DMS153 (cell line): ENCODE results near the gene SH3YL1.

Source experiments
- DNase-seq: peaks from one replicate; lab custom pipeline; 2025; lab: John Stamatoyannopoulos, UW

SH3YL1 gene

DNA sequence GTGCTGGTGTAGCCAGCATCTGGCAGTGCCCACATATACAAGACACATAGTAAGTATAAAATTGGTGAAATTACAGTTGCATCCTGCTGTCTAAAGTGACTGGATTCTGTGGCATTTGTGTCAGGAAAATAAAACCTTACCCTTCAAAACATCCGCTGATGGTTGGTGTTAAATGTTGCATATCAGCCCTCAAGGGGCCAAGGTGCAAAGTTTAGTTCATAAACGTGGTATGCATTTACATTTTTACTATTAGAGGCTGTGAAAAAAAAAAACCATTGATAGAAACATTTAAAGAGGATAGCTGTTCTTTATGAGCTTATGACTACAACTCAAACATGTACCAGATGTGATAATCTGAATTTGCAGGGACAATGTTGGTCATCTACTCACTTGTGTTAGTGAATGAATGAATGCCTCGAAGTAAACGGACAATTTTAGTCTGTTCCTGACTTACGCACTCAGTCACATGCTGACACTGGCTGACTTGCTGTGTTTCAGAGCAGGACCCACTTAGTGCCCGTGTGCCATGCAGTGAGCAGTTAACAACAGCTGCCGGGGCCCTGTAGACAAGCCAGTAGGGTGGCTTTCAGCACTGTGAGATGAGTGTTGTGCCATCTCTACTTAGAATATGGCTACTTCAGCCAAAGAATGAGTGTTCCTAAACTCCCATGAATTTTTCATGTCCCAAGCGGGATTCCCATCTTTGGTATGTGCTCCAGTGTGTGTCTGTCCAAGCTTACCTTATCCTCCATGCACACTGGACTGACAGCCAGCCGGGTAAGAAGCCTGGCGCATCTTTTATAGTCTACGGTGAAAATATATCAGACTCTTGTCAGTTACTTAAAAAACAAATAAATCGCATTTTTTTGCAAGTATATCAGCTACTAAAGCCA, 18.8 kb upstream of the SH3YL1 start:
- DNase-seq: no peak

- no peak for DNase-seq
Observed at GRCh38 chr2:281381-281780, 17.5 kb upstream of the SH3YL1 start.

DNA sequence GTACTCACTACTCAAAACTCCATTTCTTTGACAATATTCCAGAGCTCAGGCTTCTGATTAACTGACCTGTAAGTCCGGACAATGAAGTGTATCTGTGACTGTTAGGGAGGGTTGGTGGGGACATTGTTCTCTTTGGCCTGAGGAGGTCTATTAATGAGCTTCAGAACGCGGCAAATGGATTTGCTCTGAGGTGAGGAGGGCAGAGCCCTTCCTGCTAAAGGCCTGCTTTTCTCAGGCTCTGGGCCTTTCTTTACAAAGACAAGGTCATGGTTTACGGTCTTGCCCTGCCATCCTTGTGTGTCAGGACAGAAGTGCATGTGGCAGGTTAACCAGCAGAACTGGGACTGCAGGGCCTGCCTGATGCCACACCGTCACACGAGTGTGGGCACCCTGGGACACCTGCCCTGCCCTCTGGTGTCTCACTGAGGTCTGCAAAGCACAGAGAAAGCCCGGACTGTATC, 16.8 kb upstream of the SH3YL1 start:
- DNase-seq: no peak

DNA sequence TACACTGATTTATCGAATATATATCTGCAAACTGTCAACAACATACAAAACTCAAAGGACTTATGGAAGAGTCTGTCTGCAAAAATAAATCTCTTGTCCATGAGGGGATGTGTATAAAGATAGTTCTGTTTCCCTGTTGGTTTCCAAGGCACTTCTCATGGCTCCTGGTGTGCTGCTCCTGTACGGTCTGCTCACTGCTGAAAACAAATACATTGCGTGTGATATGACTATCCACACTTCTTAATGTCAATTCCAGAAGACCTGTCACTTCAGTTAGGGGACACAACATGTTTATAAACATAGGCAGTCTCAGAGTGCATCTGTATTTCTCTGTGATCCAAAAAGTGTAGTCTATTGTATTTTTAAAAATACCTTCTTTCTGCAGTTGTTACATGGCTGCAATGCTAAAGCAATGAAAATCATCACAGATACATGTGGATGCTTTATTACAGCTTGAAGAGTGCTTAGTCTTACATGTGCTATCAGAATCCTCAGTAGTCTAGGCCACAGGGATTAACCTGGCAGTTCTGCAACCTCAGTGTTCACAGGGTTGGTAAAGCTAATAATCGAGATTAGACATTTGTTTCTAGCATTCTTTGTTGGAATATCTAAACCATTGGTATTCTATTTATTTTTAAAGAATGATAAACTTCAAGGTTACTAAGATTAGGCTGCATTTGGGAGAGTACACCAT, 16.3 kb upstream of the SH3YL1 start:
- no peak for DNase-seq

GRCh38 chr2:279366-279765, 15.5 kb upstream of the SH3YL1 start:
- no peak for DNase-seq

DNA sequence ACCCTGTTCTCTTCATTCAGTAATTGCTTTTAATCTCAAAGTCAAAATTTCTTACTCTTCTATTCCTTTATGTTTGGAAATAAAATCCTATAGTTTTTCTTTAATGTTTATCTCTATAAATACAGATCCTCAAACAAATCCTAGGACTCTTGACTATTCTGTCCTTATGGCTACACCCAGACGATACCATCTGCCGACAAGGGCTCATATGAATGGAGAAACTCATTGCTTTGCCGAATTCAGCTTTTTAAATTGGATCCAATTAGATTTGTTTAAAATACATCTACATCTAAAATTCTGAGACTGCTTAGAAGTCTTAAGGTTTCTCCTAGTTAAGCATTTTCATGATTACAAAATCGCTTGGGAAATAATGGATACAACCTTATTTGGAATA, 15.1 kb upstream of the SH3YL1 start:
- DNase-seq: no peak

DNA sequence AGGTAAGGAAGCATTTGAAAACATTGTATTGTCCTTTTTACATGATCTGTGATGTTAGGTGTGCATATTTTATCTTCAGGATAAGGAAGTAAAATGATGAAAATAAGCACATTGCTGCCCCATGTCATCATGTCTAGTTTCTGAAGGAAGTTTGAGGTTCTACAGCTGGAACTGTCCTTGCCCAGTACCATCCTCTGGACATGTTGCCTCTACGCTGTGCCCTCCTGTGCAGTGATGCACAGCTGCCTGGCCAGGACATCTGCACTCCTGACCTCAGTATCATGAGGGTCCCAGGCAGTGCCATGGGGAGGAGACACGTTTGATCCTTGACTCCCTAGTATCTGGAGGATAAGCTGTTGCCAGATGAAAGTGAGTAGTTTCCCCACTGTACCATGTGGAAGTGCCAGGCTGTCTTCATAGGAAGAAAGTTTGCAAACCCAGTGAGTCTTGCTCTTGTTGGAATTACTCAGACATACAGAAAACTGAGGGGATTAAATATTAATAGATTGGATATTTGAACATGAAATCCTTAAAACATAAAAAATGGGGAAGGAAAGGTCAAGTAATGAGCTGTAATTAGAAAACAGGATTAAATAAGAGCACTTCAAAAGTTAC, 14.6 kb upstream of the SH3YL1 start:
- DNase-seq: no peak

DNA sequence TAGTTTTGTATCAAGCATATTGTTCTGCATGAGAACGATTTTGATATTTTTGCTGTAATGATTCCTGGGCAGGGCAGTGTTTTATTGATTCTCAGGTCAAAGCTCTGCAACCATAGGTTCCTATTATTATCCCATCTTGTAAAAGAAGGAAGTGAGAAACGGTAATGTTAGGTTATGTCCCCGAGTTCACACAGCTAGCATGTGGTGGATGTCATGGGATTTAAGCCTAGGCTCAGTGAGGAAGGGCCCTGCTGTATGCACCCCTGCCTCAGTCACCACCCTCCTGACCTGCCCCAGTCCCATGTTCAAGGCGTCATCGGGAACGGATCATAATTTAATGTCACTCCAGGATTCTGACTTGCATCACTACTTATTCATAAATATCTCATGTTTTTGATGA, 11.6 kb upstream of the SH3YL1 start:
- DNase-seq: no peak

- no peak for DNase-seq
Observed at GRCh38 chr2:274503-274902, 10.7 kb upstream of the SH3YL1 start.

GRCh38 chr2:273333-273732, 9.5 kb upstream of the SH3YL1 start:
- peak; percentile 17 for DNase-seq

GRCh38 chr2:271917-272316, 8.1 kb upstream of the SH3YL1 start:
- no peak for DNase-seq

GRCh38 chr2:270861-271260, 7.0 kb upstream of the SH3YL1 start:
- DNase-seq: no peak

DNA sequence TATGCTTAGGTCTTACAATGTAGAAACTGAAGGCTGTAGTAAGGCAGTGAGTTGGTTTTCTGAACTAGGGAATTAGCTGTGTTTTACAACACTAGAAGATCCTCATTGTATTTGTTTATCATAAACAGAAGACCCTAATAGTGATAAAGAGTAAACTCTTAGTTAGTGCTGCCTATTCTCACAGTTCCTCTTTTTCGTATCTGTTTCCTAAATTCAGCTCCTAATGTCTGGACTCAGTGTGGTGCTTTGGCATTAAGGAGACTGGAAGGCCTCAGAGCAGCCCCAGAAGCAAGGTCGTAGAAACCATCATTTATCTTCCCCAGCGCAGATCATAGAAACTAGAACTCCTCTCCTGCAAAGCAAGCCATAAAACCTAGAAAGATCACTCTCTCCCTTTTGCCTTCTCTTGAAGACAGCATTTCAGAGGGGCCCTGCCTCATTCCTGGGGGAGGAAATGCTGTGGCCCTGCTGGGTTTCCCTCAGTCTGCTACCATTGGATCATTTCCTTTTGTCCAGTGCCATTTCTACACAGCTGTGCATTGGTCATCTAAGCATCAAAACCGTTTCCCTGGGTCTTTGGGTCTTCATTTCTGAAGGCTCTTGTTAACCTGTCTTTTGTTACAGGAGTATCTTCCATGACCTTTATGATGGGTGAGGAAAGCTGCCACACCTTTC, 5.7 kb upstream of the SH3YL1 start:
- no peak for DNase-seq

- no peak for DNase-seq
Observed at GRCh38 chr2:268323-268722, 4.5 kb upstream of the SH3YL1 start.

GRCh38 chr2:264493-265468, 949 bp upstream of the SH3YL1 start, which contains the start of gene ACP1:
Gene ACP1, plus strand, starts transcription at chr2:264947. Its CDS starts 18 bp downstream, at chr2:264965.
- peak; percentile 86 for DNase-seq

DNA sequence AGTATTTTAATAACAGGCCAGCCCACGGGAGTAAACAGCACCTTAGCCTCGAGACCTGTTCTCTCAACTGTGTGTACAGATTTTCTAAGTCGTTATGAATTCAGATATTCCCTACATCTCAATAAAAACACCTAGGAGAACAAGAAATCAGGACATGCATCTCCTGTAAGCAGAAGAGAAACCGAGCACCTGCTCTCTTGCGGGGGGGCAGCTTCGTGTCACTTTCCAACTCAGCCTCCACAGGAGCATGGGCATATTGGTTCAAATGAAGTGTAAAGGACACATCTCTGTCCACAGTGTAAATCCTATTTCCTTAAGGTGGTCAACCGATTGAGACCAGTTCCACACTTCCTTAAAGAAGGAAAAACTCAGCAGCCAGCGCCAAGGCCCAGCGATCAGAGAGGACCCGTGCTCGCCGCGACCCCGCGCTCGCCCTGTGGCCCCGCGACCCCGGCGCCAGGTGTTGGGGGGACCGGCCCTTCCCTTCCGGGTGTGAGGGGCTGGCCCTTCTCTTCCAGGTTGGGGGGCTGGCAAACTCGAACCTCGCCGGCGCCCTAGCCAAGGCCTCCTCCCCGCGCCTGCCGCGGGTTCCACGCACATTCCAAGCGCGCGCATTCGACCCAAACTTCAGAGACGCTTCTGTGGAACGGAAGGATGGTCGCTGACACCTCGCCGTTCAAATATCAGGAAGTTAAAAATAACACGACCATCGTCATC, 652 bp downstream of the SH3YL1 start:
- no peak for DNase-seq

GRCh38 chr2:262117-262516, 1.7 kb downstream of the SH3YL1 start:
- no peak for DNase-seq

GRCh38 chr2:260507-261161, 3.2 kb downstream of the SH3YL1 start:
- DNase-seq: no peak

DNA sequence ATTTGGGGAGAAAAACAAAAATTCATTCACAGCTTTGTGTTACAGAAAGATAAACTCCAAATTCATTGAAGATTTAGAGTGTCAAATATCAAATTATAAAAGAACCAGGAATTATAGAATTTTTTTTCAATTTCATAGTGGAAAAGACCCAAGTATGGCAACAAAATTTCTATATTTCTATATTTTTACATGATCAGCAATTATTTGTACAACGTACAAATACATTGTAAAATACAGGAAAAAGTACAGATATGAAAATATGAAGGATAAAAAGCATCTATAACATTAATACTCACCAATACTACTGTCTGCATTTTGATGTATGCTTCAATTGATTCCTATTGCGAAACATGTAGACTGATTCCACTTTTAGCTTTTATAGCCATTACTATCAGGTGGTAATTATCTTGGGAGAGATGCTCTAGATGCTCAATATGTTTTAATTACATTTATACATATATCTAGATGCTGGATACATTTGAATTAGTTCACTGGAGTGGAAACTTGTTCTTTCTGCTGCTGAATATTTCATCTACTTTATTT, 4.0 kb downstream of the SH3YL1 start:
- DNase-seq: no peak

DNA sequence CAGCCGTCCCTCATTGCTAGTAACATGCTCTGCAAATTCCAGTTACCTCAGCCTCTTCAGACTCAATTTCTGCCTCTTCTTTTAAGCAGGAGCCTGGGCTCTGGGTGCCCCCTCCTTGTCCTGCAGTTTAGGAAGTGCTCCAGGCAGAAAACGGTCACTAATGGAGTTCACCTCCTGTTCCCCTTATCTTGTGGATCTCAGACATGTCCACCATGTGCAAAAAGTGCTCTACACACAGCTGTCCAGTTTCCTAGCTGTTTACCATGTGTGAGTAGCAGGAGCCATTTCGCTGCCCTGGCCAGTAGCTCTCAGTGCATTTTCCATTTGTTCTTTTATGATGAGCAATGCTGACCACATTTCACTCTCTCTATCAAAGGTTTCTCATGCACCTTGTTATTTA, 4.9 kb downstream of the SH3YL1 start:
- DNase-seq: no peak
